ENCODE results near the gene NTRK2.

- no peak for TF ChIP-seq CTCF (IDR thresholded peaks at IDR 0.05)
- TF ChIP-seq POLR2AphosphoS5 (IDR thresholded peaks at IDR 0.05; ENCODE audit: insufficient read depth in 1 of 2, low read depth in 1 of 2): no peak
- no peak for TF ChIP-seq POLR2A (IDR thresholded peaks at IDR 0.05)
Observed at GRCh38 chr9:84811072-84811750, 141.7 kb downstream of the NTRK2 start.

All from vagina (tissue), 2 donors.